Right lobe of liver (tissue), 4 donors: ENCODE data around the gene MRGPRD.

ENCODE experiments used
- CTCF ChIP-seq, 4 donors: fragments of 200-600 bp in 3 of 4; fragments of 450-650 bp in 1 of 4; IDR thresholded peaks; one replicate each; pipeline versions ENCODE4 v1.5.1 to v1.8.0; 2016 to 2022; ENCODE audit warnings: antibody characterized with exemption in 4 of 4, mild to moderate bottlenecking in 2 of 4
- POLR2A ChIP-seq: fragments of 450-650 bp; IDR thresholded peaks from one replicate; pipeline ENCODE4 v1.6.1; 2017; ENCODE audit warnings: antibody characterized with exemption, mild to moderate bottlenecking
- donor health status: DM: no; HTN: no; CAD: no.
- donor health status: DM: no; HTN: no; CAD: no.
- donor health status: DM: no; HTN: yes; CAD: no.

- TF ChIP-seq CTCF (IDR thresholded peaks at IDR 0.05) (no peak), POLR2A (no peak)
Measured at GRCh38 chr11:68947151-68947550, 33.6 kb downstream of the MRGPRD start.
